ENCODE measurements around the gene PSMD11. TPM values are rescaled to one million over a fixed set of nuclear protein-coding genes. Genes with fewer than 3 reads are reported as not detected.

PSMD11 gene
- polyA plus RNA-seq, 2 of the 4 experiments (the other 2 are of a cell fraction): 195 to 228 TPM

DNA sequence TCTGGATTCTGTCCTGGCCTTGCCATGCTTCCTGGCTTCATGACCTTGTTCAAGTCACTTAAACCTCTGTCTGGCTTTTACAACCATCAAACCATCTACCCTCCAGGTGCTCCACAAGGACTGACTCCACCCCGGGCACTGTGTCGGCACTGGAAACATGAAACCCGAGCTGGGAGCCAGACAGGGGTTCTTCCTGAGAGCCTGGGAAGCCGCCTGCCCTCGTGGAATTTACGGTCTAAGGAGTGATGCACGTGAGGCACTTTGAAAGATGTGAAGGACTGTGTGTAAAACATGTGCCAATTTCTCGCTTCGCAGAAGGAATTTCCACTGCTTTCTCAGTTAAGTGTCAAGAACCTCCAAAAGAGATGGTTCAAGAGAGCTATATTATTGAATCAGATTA is 54.1 kb downstream of the PSMD11 start:
- Histone ChIP-seq H3K4me3 (no peak overlapping the region), H3K4me1 (peaks cover 16% of the 10 kb centered on the region), H3K27ac (no peak overlapping the region), H3K4me2 (no peak overlapping the region), H3K9me3 (no peaks in the 10 kb centered on the region)
- 79% methylated on average over 9 of the region's 9 CpGs for WGBS (ENCODE audit: missing lambda C conversion rate)
- TF ChIP-seq HOXA7 (CRISPR knock-in tag; IDR thresholded peaks at IDR 0.05): no peak
- TF ChIP-seq CBX2 (IDR thresholded peaks at IDR 0.05; ENCODE audit: borderline replicate concordance, low read depth): no peak
- no peak for TF ChIP-seq MYC (IDR thresholded peaks at IDR 0.05; ENCODE audit: borderline replicate concordance, low read length)
- no peak for TF ChIP-seq POLR2A (IDR thresholded peaks at IDR 0.05; ENCODE audit: low read length)
- TF ChIP-seq TP53 (CRISPR knock-in tag; IDR thresholded peaks at IDR 0.05): no peak
- TF ChIP-seq HEYL (CRISPR knock-in tag; IDR thresholded peaks at IDR 0.05): no peak
- TF ChIP-seq, protein P1, sequence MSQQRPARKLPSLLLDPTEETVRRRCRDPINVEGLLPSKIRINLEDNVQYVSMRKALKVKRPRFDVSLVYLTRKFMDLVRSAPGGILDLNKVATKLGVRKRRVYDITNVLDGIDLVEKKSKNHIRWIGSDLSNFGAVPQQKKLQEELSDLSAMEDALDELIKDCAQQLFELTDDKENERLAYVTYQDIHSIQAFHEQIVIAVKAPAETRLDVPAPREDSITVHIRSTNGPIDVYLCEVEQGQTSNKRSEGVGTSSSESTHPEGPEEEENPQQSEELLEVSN (IDR thresholded peaks at IDR 0.05; ENCODE audit: borderline replicate concordance, low read depth): no peak
- DNase-seq (ENCODE audit: low read depth in 1 of 2, low spot score in 1 of 2): no peak
- no peak for FAIRE-seq
- ChIA-PET CTCF (interaction anchor here (0.7 to 0.8 kb wide), 2 partner anchors 15 to 161 kb away, joined by 3 to 4 read pairs; no protein-coding TSS in a partner anchor), POLR2A (no interaction called here)
- no peak for ATAC-seq

DNA sequence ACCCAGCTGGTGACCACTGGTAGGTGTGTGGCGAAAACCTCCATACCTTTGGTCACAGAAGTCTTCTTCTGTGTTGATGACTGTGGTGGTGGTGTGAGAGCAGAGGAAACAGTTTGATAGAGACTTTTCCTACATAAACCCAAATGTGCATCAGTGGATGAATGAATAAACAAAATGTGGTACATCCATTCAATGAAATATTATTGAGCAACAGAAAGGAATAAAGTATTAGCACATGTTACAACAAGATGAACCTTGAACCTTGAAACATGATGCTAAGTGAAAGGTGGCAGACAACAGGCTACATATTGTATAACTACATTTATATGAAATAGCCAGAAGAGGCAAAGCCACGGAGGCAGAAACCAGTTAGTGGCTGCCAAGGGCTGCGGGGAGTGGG is 57.7 kb downstream of the PSMD11 start:
- TF ChIP-seq EHMT2 (IDR thresholded peaks at IDR 0.05; ENCODE audit: low read depth) (no peak), EHF (CRISPR knock-in tag; IDR thresholded peaks at IDR 0.05) (no peak), FOSB (CRISPR knock-in tag; IDR thresholded peaks at IDR 0.05) (no peak), HEYL (CRISPR knock-in tag; IDR thresholded peaks at IDR 0.05) (no peak), ZSCAN20 (CRISPR knock-in tag; IDR thresholded peaks at IDR 0.05) (no peak), JUN (IDR thresholded peaks at IDR 0.05) (no peak), SREBF2 (IDR thresholded peaks at IDR 0.05) (no peak), FOXS1 (CRISPR knock-in tag; IDR thresholded peaks at IDR 0.05) (no peak), FOSL2 (IDR thresholded peaks at IDR 0.05) (no peak), FOSL2 (CRISPR knock-in tag; IDR thresholded peaks at IDR 0.05) (no peak), NFE2L2 (conservative IDR thresholded peaks at IDR 0.05; ENCODE audit: low read length) (no peak), MAZ (IDR thresholded peaks at IDR 0.05; ENCODE audit: borderline replicate concordance, low read depth, low read length) (no peak), MYC (IDR thresholded peaks at IDR 0.05; ENCODE audit: borderline replicate concordance, low read length) (no peak), PHF8 (IDR thresholded peaks at IDR 0.05; ENCODE audit: borderline replicate concordance, low read depth) (no peak), POLR2A (IDR thresholded peaks at IDR 0.05; ENCODE audit: low read length) (no peak), NR3C1 (IDR thresholded peaks at IDR 0.05) (no peak), ZNF302 (CRISPR knock-in tag; IDR thresholded peaks at IDR 0.05) (no peak)
- TF ChIP-seq, protein P2, sequence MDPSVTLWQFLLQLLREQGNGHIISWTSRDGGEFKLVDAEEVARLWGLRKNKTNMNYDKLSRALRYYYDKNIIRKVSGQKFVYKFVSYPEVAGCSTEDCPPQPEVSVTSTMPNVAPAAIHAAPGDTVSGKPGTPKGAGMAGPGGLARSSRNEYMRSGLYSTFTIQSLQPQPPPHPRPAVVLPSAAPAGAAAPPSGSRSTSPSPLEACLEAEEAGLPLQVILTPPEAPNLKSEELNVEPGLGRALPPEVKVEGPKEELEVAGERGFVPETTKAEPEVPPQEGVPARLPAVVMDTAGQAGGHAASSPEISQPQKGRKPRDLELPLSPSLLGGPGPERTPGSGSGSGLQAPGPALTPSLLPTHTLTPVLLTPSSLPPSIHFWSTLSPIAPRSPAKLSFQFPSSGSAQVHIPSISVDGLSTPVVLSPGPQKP (IDR thresholded peaks at IDR 0.05; ENCODE audit: low read depth, low read length): no peak
- TF ChIP-seq, protein P3, sequence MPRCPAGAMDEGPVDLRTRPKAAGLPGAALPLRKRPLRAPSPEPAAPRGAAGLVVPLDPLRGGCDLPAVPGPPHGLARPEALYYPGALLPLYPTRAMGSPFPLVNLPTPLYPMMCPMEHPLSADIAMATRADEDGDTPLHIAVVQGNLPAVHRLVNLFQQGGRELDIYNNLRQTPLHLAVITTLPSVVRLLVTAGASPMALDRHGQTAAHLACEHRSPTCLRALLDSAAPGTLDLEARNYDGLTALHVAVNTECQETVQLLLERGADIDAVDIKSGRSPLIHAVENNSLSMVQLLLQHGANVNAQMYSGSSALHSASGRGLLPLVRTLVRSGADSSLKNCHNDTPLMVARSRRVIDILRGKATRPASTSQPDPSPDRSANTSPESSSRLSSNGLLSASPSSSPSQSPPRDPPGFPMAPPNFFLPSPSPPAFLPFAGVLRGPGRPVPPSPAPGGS (IDR thresholded peaks at IDR 0.05): no peak
- TF ChIP-seq, protein P4, sequence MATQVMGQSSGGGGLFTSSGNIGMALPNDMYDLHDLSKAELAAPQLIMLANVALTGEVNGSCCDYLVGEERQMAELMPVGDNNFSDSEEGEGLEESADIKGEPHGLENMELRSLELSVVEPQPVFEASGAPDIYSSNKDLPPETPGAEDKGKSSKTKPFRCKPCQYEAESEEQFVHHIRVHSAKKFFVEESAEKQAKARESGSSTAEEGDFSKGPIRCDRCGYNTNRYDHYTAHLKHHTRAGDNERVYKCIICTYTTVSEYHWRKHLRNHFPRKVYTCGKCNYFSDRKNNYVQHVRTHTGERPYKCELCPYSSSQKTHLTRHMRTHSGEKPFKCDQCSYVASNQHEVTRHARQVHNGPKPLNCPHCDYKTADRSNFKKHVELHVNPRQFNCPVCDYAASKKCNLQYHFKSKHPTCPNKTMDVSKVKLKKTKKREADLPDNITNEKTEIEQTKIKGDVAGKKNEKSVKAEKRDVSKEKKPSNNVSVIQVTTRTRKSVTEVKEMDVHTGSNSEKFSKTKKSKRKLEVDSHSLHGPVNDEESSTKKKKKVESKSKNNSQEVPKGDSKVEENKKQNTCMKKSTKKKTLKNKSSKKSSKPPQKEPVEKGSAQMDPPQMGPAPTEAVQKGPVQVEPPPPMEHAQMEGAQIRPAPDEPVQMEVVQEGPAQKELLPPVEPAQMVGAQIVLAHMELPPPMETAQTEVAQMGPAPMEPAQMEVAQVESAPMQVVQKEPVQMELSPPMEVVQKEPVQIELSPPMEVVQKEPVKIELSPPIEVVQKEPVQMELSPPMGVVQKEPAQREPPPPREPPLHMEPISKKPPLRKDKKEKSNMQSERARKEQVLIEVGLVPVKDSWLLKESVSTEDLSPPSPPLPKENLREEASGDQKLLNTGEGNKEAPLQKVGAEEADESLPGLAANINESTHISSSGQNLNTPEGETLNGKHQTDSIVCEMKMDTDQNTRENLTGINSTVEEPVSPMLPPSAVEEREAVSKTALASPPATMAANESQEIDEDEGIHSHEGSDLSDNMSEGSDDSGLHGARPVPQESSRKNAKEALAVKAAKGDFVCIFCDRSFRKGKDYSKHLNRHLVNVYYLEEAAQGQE (IDR thresholded peaks at IDR 0.05): no peak
- no peak overlapping the region for H3K4me3 ChIP-seq
- FAIRE-seq: no peak

More for the DNA sequence above, 57.7 kb downstream of the PSMD11 start:
- Histone ChIP-seq H3K9me3 (no peaks in the 10 kb centered on the region), H3K27ac (no peak overlapping the region), H3K4me2 (no peak overlapping the region), H3K4me1 (peaks cover 21% of the 10 kb centered on the region)
- POLR2A ChIA-PET: no interaction called here
- no peak for DNase-seq (ENCODE audit: low read depth in 1 of 2, low spot score in 1 of 2)
- CTCF ChIA-PET: interaction anchor here (1.2 to 1.4 kb wide), 2 partner anchors 11 to 15 kb away, joined by 3 to 4 read pairs; partner anchors contain the start of gene CDK5R1
- ATAC-seq: no peak
- WGBS (ENCODE audit: missing lambda C conversion rate): 92% methylated on average over 3 of the region's 3 CpGs

All from A549 (cell line).